Measurements from ENCODE around the gene ISOC1. TPM values are rescaled to one million over a fixed set of nuclear protein-coding genes. Genes with fewer than 3 reads are reported as not detected.

Gene ISOC1
- total RNA-seq, 2 experiments from 2014 or later = 25.9 to 27.4 TPM

GRCh38 chr5:129161830-129162229 is 67.3 kb downstream of the ISOC1 start:
- Mint-ChIP-seq H3K27me3 (ENCODE audit: low read depth) (no peaks in the 10 kb centered on the region), H3K36me3 (ENCODE audit: low read depth) (peaks cover 13% of the 10 kb centered on the region), H3K4me3 (no peak overlapping the region), H3K9me3 (peaks cover 19% of the 10 kb centered on the region), H3K27ac (no peak overlapping the region), H3K4me1 (ENCODE audit: low read depth) (no peaks in the 10 kb centered on the region)
- CTCF ChIA-PET = no interaction called here
- DNase-seq = no peak
- intact Hi-C loops (cut with micrococcal nuclease) = no loop called here

Small RNAs within 50 kb of the gene (microRNA-seq; reads per million reads assigned to microRNA genes)
- not detected for gene MIR4633 (ENCODE audit: borderline microRNAs expressed, borderline replicate concordance)

Other genes starting within 250 kb of the ISOC1 start
- not detected for gene SLC27A6, start 129.3 kb upstream of the ISOC1 start, total RNA-seq